Measurements from ENCODE around the gene PRKAB1.
"Not testable (repeated sequence)": the region's sequence is repeated elsewhere in the genome, so short reads cannot be mapped to it uniquely, and the experiment has no call there.

The PRKAB1 gene

GRCh38 chr12:119696943-119697342 is 29.0 kb downstream of the PRKAB1 start:
- ChIA-PET CTCF (no interaction called here), POLR2A (interaction anchor here (0.6 kb wide), 1 partner anchor 361 kb away, joined by 3 read pairs; no protein-coding TSS in a partner anchor)
- DNase-seq, result no peak
- Histone ChIP-seq H3K27ac (ENCODE audit: insufficient read depth in 1 of 2, low read depth in 1 of 2, low read length in 2 of 2, poor library complexity in 1 of 2, severe bottlenecking in 2 of 2) (no peak overlapping the region), H3K4me1 (ENCODE audit: control extremely low read depth in 1 of 4, control insufficient read depth in 4 of 4, insufficient read depth in 4 of 4, low read length in 3 of 4) (no peaks in the 10 kb centered on the region), H3K27me3 (replicated peaks in 2 of 5; ENCODE audit: control insufficient read depth in 4 of 5, insufficient read depth in 5 of 5, low read length in 4 of 5) (no peaks in the 10 kb centered on the region), H3K36me3 (ENCODE audit: control insufficient read depth in 4 of 4, insufficient read depth in 4 of 4, low read length in 3 of 4) (peaks cover 2 to 44% (median 21%) of the 10 kb centered on the region in 4 experiments), H3K9me3 (ENCODE audit: control extremely low read depth in 1 of 5, control insufficient read depth in 4 of 5, insufficient read depth in 2 of 5, low read depth in 1 of 5, low read length in 4 of 5) (no peaks in the 10 kb centered on the region), H3K4me3 (ENCODE audit: control insufficient read depth in 1 of 7, extremely low read depth in 1 of 7, insufficient read depth in 4 of 7, low read depth in 2 of 7, low read length in 6 of 7) (no peak overlapping the region)
- 100% methylated on average over 5 of the region's 5 CpGs for WGBS (ENCODE audit: insufficient coverage)

- Histone ChIP-seq H3K4me3 (ENCODE audit: control insufficient read depth in 1 of 7, extremely low read depth in 1 of 7, insufficient read depth in 4 of 7, low read depth in 2 of 7, low read length in 6 of 7) (no peak overlapping the region), H3K9me3 (ENCODE audit: control extremely low read depth in 1 of 5, control insufficient read depth in 4 of 5, insufficient read depth in 2 of 5, low read depth in 1 of 5, low read length in 4 of 5) (no peaks in the 10 kb centered on the region), H3K4me1 (ENCODE audit: control extremely low read depth in 1 of 4, control insufficient read depth in 4 of 4, insufficient read depth in 4 of 4, low read length in 3 of 4) (no peaks in the 10 kb centered on the region), H3K27me3 (replicated peaks in 2 of 5; ENCODE audit: control insufficient read depth in 4 of 5, insufficient read depth in 5 of 5, low read length in 4 of 5) (no peaks in the 10 kb centered on the region), H3K36me3 (ENCODE audit: control insufficient read depth in 4 of 4, insufficient read depth in 4 of 4, low read length in 3 of 4) (peaks cover 2 to 50% (median 24%) of the 10 kb centered on the region in 4 experiments), H3K27ac (ENCODE audit: insufficient read depth in 1 of 2, low read depth in 1 of 2, low read length in 2 of 2, poor library complexity in 1 of 2, severe bottlenecking in 2 of 2) (no peak overlapping the region)
- no peak for DNase-seq
- ChIA-PET CTCF (interaction anchor here (0.6 to 1.3 kb wide), 3 partner anchors 19 to 35 kb away, joined by 3 read pairs; no protein-coding TSS in a partner anchor), POLR2A (no interaction called here)
- WGBS (ENCODE audit: insufficient coverage), result 95% methylated on average over 7 of the region's 11 CpGs
These were observed 31.3 kb downstream of the PRKAB1 start for GRCh38 chr12:119699199-119699760.

- ChIA-PET CTCF (interaction anchor here (0.8 to 1.4 kb wide), 4 partner anchors 11 to 41 kb away, joined by 3 to 4 read pairs (median 3); no protein-coding TSS in a partner anchor), POLR2A (no interaction called here)
- Histone ChIP-seq H3K27ac (ENCODE audit: insufficient read depth in 1 of 2, low read depth in 1 of 2, low read length in 2 of 2, poor library complexity in 1 of 2, severe bottlenecking in 2 of 2) (no peak overlapping the region), H3K9me3 (ENCODE audit: control extremely low read depth in 1 of 5, control insufficient read depth in 4 of 5, insufficient read depth in 2 of 5, low read depth in 1 of 5, low read length in 4 of 5) (no peaks in the 10 kb centered on the region), H3K36me3 (ENCODE audit: control insufficient read depth in 4 of 4, insufficient read depth in 4 of 4, low read length in 3 of 4) (peaks cover 2 to 53% (median 25%) of the 10 kb centered on the region in 4 experiments), H3K4me3 (ENCODE audit: control insufficient read depth in 1 of 7, extremely low read depth in 1 of 7, insufficient read depth in 4 of 7, low read depth in 2 of 7, low read length in 6 of 7) (no peak overlapping the region), H3K27me3 (replicated peaks in 2 of 5; ENCODE audit: control insufficient read depth in 4 of 5, insufficient read depth in 5 of 5, low read length in 4 of 5) (no peaks in the 10 kb centered on the region), H3K4me1 (ENCODE audit: control extremely low read depth in 1 of 4, control insufficient read depth in 4 of 4, insufficient read depth in 4 of 4, low read length in 3 of 4) (no peaks in the 10 kb centered on the region)
- 98% methylated on average over 3 of the region's 6 CpGs for WGBS (ENCODE audit: insufficient coverage)
- no peak for DNase-seq
These were observed 32.1 kb downstream of the PRKAB1 start for GRCh38 chr12:119700078-119700477.

GRCh38 chr12:119704065-119704747 is 36.3 kb downstream of the PRKAB1 start:
- no peak overlapping the region for H3K27ac ChIP-seq (ENCODE audit: insufficient read depth in 1 of 2, low read depth in 1 of 2, low read length in 2 of 2, poor library complexity in 1 of 2, severe bottlenecking in 2 of 2)
- no peak for DNase-seq
- ChIA-PET POLR2A (no interaction called here), CTCF (no interaction called here)
- no peaks in the 10 kb centered on the region for H3K9me3 ChIP-seq (ENCODE audit: control extremely low read depth in 1 of 5, control insufficient read depth in 4 of 5, insufficient read depth in 2 of 5, low read depth in 1 of 5, low read length in 4 of 5)
- WGBS (ENCODE audit: insufficient coverage), result 97% methylated on average over 15 of the region's 16 CpGs
- H3K27me3 ChIP-seq (replicated peaks in 2 of 5; ENCODE audit: control insufficient read depth in 4 of 5, insufficient read depth in 5 of 5, low read length in 4 of 5), result no peaks in the 10 kb centered on the region
- no peaks in the 10 kb centered on the region for H3K4me1 ChIP-seq (ENCODE audit: control extremely low read depth in 1 of 4, control insufficient read depth in 4 of 4, insufficient read depth in 4 of 4, low read length in 3 of 4)
- no peak overlapping the region for H3K4me3 ChIP-seq (ENCODE audit: control insufficient read depth in 1 of 7, extremely low read depth in 1 of 7, insufficient read depth in 4 of 7, low read depth in 2 of 7, low read length in 6 of 7)
- peaks cover 2 to 50% (median 29%) of the 10 kb centered on the region in 4 experiments for H3K36me3 ChIP-seq (ENCODE audit: control insufficient read depth in 4 of 4, insufficient read depth in 4 of 4, low read length in 3 of 4)

GRCh38 chr12:119705182-119705581 is 37.2 kb downstream of the PRKAB1 start:
- DNase-seq, result no peak
- 98% methylated on average over 6 of the region's 7 CpGs for WGBS (ENCODE audit: insufficient coverage)
- ChIA-PET CTCF (no interaction called here), POLR2A (no interaction called here)
- H3K4me1 ChIP-seq (ENCODE audit: control extremely low read depth in 1 of 4, control insufficient read depth in 4 of 4, insufficient read depth in 4 of 4, low read length in 3 of 4), result no peaks in the 10 kb centered on the region
- peaks cover 0 to 49% (median 27%) of the 10 kb centered on the region in 4 experiments for H3K36me3 ChIP-seq (ENCODE audit: control insufficient read depth in 4 of 4, insufficient read depth in 4 of 4, low read length in 3 of 4)
- H3K9me3 ChIP-seq (ENCODE audit: control extremely low read depth in 1 of 5, control insufficient read depth in 4 of 5, insufficient read depth in 2 of 5, low read depth in 1 of 5, low read length in 4 of 5), result no peaks in the 10 kb centered on the region
- H3K27me3 ChIP-seq (replicated peaks in 2 of 5; ENCODE audit: control insufficient read depth in 4 of 5, insufficient read depth in 5 of 5, low read length in 4 of 5), result no peaks in the 10 kb centered on the region
- no peak overlapping the region for H3K4me3 ChIP-seq (ENCODE audit: control insufficient read depth in 1 of 7, extremely low read depth in 1 of 7, insufficient read depth in 4 of 7, low read depth in 2 of 7, low read length in 6 of 7)
- no peak overlapping the region for H3K27ac ChIP-seq (ENCODE audit: insufficient read depth in 1 of 2, low read depth in 1 of 2, low read length in 2 of 2, poor library complexity in 1 of 2, severe bottlenecking in 2 of 2)

- DNase-seq; H3K4me3 ChIP-seq (ENCODE audit: control insufficient read depth in 1 of 7, extremely low read depth in 1 of 7, insufficient read depth in 4 of 7, low read depth in 2 of 7, low read length in 6 of 7); H3K9me3 ChIP-seq (ENCODE audit: control extremely low read depth in 1 of 5, control insufficient read depth in 4 of 5, insufficient read depth in 2 of 5, low read depth in 1 of 5, low read length in 4 of 5); H3K27me3 ChIP-seq (replicated peaks in 2 of 5; ENCODE audit: control insufficient read depth in 4 of 5, insufficient read depth in 5 of 5, low read length in 4 of 5); H3K4me1 ChIP-seq (ENCODE audit: control extremely low read depth in 1 of 4, control insufficient read depth in 4 of 4, insufficient read depth in 4 of 4, low read length in 3 of 4); CTCF ChIA-PET; H3K27ac ChIP-seq (ENCODE audit: insufficient read depth in 1 of 2, low read depth in 1 of 2, low read length in 2 of 2, poor library complexity in 1 of 2, severe bottlenecking in 2 of 2); POLR2A ChIA-PET: not testable (repeated sequence)
- no CpG with 5 or more reads among the region's 1 CpG for WGBS (ENCODE audit: insufficient coverage)
- H3K36me3 ChIP-seq (ENCODE audit: control insufficient read depth in 4 of 4, insufficient read depth in 4 of 4, low read length in 3 of 4), result peaks cover 0 to 53% (median 30%) of the 10 kb centered on the region in 4 experiments
These were observed 38.5 kb downstream of the PRKAB1 start for GRCh38 chr12:119706427-119706826.

- Histone ChIP-seq H3K4me3 (ENCODE audit: control insufficient read depth in 1 of 7, extremely low read depth in 1 of 7, insufficient read depth in 4 of 7, low read depth in 2 of 7, low read length in 6 of 7) (no peak overlapping the region), H3K9me3 (ENCODE audit: control extremely low read depth in 1 of 5, control insufficient read depth in 4 of 5, insufficient read depth in 2 of 5, low read depth in 1 of 5, low read length in 4 of 5) (peaks cover 0 to 6% (median 0%) of the 10 kb centered on the region in 5 experiments), H3K27me3 (replicated peaks in 2 of 5; ENCODE audit: control insufficient read depth in 4 of 5, insufficient read depth in 5 of 5, low read length in 4 of 5) (no peaks in the 10 kb centered on the region), H3K4me1 (ENCODE audit: control extremely low read depth in 1 of 4, control insufficient read depth in 4 of 4, insufficient read depth in 4 of 4, low read length in 3 of 4) (no peaks in the 10 kb centered on the region), H3K27ac (ENCODE audit: insufficient read depth in 1 of 2, low read depth in 1 of 2, low read length in 2 of 2, poor library complexity in 1 of 2, severe bottlenecking in 2 of 2) (no peak overlapping the region), H3K36me3 (ENCODE audit: control insufficient read depth in 4 of 4, insufficient read depth in 4 of 4, low read length in 3 of 4) (peaks cover 13 to 71% (median 56%) of the 10 kb centered on the region in 4 experiments)
- ChIA-PET CTCF (no interaction called here), POLR2A (no interaction called here)
- 99% methylated on average over 10 of the region's 11 CpGs for WGBS (ENCODE audit: insufficient coverage)
- DNase-seq, result no peak
These were observed 42.5 kb downstream of the PRKAB1 start for GRCh38 chr12:119710374-119710964.

Data from common myeloid progenitor, CD34-positive (primary cell).